ENCODE measurements around the gene DEFB129.

DNA sequence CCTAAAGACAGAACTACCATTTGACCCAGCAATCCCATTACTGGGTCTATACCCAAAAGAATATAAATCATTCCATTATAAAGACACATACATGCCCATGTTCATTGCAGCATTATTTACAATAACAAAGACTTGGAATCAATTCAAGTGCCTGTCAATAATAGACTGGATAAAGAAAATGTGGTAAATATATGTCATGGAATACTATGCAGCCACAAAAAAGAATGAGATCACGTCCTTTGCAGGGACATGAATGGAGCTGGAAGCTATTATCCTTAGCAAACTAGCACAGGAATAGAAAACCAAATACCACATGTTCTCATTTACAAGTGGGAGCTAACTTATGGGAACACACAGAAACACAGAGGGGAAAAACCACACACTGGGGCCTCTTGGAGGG lies 28.8 kb upstream of the DEFB129 start:
- TF ChIP-seq CTCF (IDR thresholded peaks at IDR 0.05) (no peak), ZFX (IDR thresholded peaks at IDR 0.05; ENCODE audit: borderline replicate concordance) (no peak)
